ENCODE data around the gene ERC2. TPM values are rescaled to one million over a fixed set of nuclear protein-coding genes. Genes with fewer than 3 reads are reported as not detected.

The ERC2 gene
- total RNA-seq, 1 experiment from 2014 or later, result 0.77 TPM

GRCh38 chr3:56001537-56001936, 466.7 kb downstream of the ERC2 start:
- no peaks in the 10 kb centered on the region for H4K20me1 ChIP-seq (ENCODE audit: low read length)
- H3K4me3 ChIP-seq (ENCODE audit: low read length), result no peak overlapping the region
- H3K36me3 ChIP-seq (ENCODE audit: low read depth, low read length), result no peaks in the 10 kb centered on the region
- intact Hi-C loops (cut with micrococcal nuclease), result no loop called here
- H3K9ac ChIP-seq (ENCODE audit: low read length), result no peak overlapping the region
- POLR2A ChIA-PET (ENCODE audit: unreplicated experiment), result no interaction called here
- H3K9me3 ChIP-seq (ENCODE audit: low read length), result no peaks in the 10 kb centered on the region
- no peaks in the 10 kb centered on the region for H3K79me2 ChIP-seq (ENCODE audit: low read length)
- peaks cover 28% of the 10 kb centered on the region for H3K27me3 ChIP-seq (ENCODE audit: low read length)
- no peaks in the 10 kb centered on the region for H3F3A ChIP-seq (ENCODE audit: low read length, unreplicated experiment)
- H3K27ac ChIP-seq (ENCODE audit: low read length), result no peak overlapping the region
- no peaks in the 10 kb centered on the region for H3K4me1 ChIP-seq (ENCODE audit: insufficient read depth, low read length)
- no TSS peak for BruUV-seq (replicated peaks)
- no peaks in the 10 kb centered on the region for H3K9me2 ChIP-seq (replicated peaks; ENCODE audit: low read length)
- H3K4me2 ChIP-seq (ENCODE audit: low read length), result no peak overlapping the region
- no peak for ATAC-seq
- TF ChIP-seq EZH2phosphoT487 (IDR thresholded peaks at IDR 0.05; ENCODE audit: borderline replicate concordance, low read length) (no peak), EZH2 (IDR thresholded peaks at IDR 0.05; ENCODE audit: low read length, unreplicated experiment) (no peak), CTCF (conservative IDR thresholded peaks at IDR 0.05; ENCODE audit: low read depth, low read length) (no peak)
- DNase-seq, result no peak
- H2AFZ ChIP-seq (ENCODE audit: low read length), result no peak overlapping the region
- CTCF ChIA-PET, result no interaction called here

GRCh38 chr3:55989366-55989765, 478.9 kb downstream of the ERC2 start:
- H3K27ac ChIP-seq (ENCODE audit: low read length), result no peak overlapping the region
- H3K27me3 ChIP-seq (ENCODE audit: low read length), result peaks cover 63% of the 10 kb centered on the region
- DNase-seq (no peak), ATAC-seq (no peak)
- no peak overlapping the region for H3K4me2 ChIP-seq (ENCODE audit: low read length)
- H3F3A ChIP-seq (ENCODE audit: low read length, unreplicated experiment), result no peaks in the 10 kb centered on the region
- H3K36me3 ChIP-seq (ENCODE audit: low read depth, low read length), result no peaks in the 10 kb centered on the region
- no peak for TF ChIP-seq CTCF (conservative IDR thresholded peaks at IDR 0.05; ENCODE audit: low read depth, low read length)
- TF ChIP-seq EZH2phosphoT487 (IDR thresholded peaks at IDR 0.05; ENCODE audit: borderline replicate concordance, low read length), result no peak
- no peak for TF ChIP-seq EZH2 (IDR thresholded peaks at IDR 0.05; ENCODE audit: low read length, unreplicated experiment)
- intact Hi-C loops (cut with micrococcal nuclease), result no loop called here
- POLR2A ChIA-PET (ENCODE audit: unreplicated experiment), result no interaction called here
- no peak overlapping the region for H2AFZ ChIP-seq (ENCODE audit: low read length)
- no peaks in the 10 kb centered on the region for H3K9me3 ChIP-seq (ENCODE audit: low read length)
- no peaks in the 10 kb centered on the region for H4K20me1 ChIP-seq (ENCODE audit: low read length)
- H3K4me3 ChIP-seq (ENCODE audit: low read length), result no peak overlapping the region
- no peak overlapping the region for H3K9ac ChIP-seq (ENCODE audit: low read length)
- CTCF ChIA-PET, result no interaction called here
- H3K79me2 ChIP-seq (ENCODE audit: low read length), result no peaks in the 10 kb centered on the region
- H3K4me1 ChIP-seq (ENCODE audit: insufficient read depth, low read length), result no peaks in the 10 kb centered on the region
- no peaks in the 10 kb centered on the region for H3K9me2 ChIP-seq (replicated peaks; ENCODE audit: low read length)
- no TSS peak for BruUV-seq (replicated peaks)

GRCh38 chr3:55988905-55989304, 479.4 kb downstream of the ERC2 start:
- no peak overlapping the region for H3K9ac ChIP-seq (ENCODE audit: low read length)
- no peak overlapping the region for H2AFZ ChIP-seq (ENCODE audit: low read length)
- no TSS peak for BruUV-seq (replicated peaks)
- no peak overlapping the region for H3K27ac ChIP-seq (ENCODE audit: low read length)
- no peaks in the 10 kb centered on the region for H3K9me3 ChIP-seq (ENCODE audit: low read length)
- no peaks in the 10 kb centered on the region for H3K79me2 ChIP-seq (ENCODE audit: low read length)
- H3K4me2 ChIP-seq (ENCODE audit: low read length), result no peak overlapping the region
- intact Hi-C loops (cut with micrococcal nuclease), result no loop called here
- H4K20me1 ChIP-seq (ENCODE audit: low read length), result no peaks in the 10 kb centered on the region
- no peak for DNase-seq
- POLR2A ChIA-PET (ENCODE audit: unreplicated experiment), result no interaction called here
- TF ChIP-seq EZH2 (IDR thresholded peaks at IDR 0.05; ENCODE audit: low read length, unreplicated experiment), result no peak
- TF ChIP-seq EZH2phosphoT487 (IDR thresholded peaks at IDR 0.05; ENCODE audit: borderline replicate concordance, low read length), result no peak
- TF ChIP-seq CTCF (conservative IDR thresholded peaks at IDR 0.05; ENCODE audit: low read depth, low read length), result no peak
- no peaks in the 10 kb centered on the region for H3K4me1 ChIP-seq (ENCODE audit: insufficient read depth, low read length)
- no peaks in the 10 kb centered on the region for H3K36me3 ChIP-seq (ENCODE audit: low read depth, low read length)
- H3K27me3 ChIP-seq (ENCODE audit: low read length), result peaks cover 59% of the 10 kb centered on the region
- H3F3A ChIP-seq (ENCODE audit: low read length, unreplicated experiment), result no peaks in the 10 kb centered on the region
- ATAC-seq, result no peak
- no peaks in the 10 kb centered on the region for H3K9me2 ChIP-seq (replicated peaks; ENCODE audit: low read length)
- no peak overlapping the region for H3K4me3 ChIP-seq (ENCODE audit: low read length)
- CTCF ChIA-PET, result no interaction called here

All from PC-3 (cell line).